Smooth muscle cell (in vitro differentiated cells): Measurements from ENCODE around the gene NOC2L. TPM values are rescaled to one million over a fixed set of nuclear protein-coding genes. Genes with fewer than 3 reads are reported as not detected.

ENCODE experiments used
- DNase-seq: peaks from one replicate; lab custom pipeline; 2025; ENCODE audit not compliant: unreplicated experiment; lab: John Stamatoyannopoulos, UW
- H2AFZ ChIP-seq: fragments of 200-600 bp; sonication (generic); 2 replicates; pipeline ENCODE4 v1.6.0; 2016; ENCODE audit warnings: antibody characterized with exemption, low read depth, mild to moderate bottlenecking
- H3F3A ChIP-seq: fragments of 200-600 bp; sonication (generic); 2 replicates; pipeline ENCODE4 v1.6.0; 2017; ENCODE audit warnings: antibody characterized with exemption, low read depth
- H3K27ac ChIP-seq: fragments of 200-600 bp; sonication (generic); 2 replicates; pipeline ENCODE4 v1.5.1; 2016; ENCODE audit warnings: low read depth, mild to moderate bottlenecking
- H3K27me3 ChIP-seq: fragments of 200-600 bp; sonication (generic); 2 replicates; pipeline ENCODE4 v1.6.1; 2016; ENCODE audit warnings: low read depth, mild to moderate bottlenecking
- H3K36me3 ChIP-seq: fragments of 200-600 bp; sonication (generic); 2 replicates; pipeline ENCODE4 v1.5.1; 2016; ENCODE audit warnings: low read depth
- H3K4me1 ChIP-seq: fragments of 200-600 bp; sonication (generic); 2 replicates; pipeline ENCODE4 v1.5.1; 2016; ENCODE audit warnings: low read depth
- H3K4me2 ChIP-seq: fragments of 200-600 bp; sonication (generic); 2 replicates; pipeline ENCODE4 v1.6.0; 2016; ENCODE audit warnings: mild to moderate bottlenecking
- H3K4me3 ChIP-seq: fragments of 200-600 bp; sonication (generic); 2 replicates; pipeline ENCODE4 v1.5.1; 2016; ENCODE audit warnings: mild to moderate bottlenecking
- H3K79me2 ChIP-seq: fragments of 200-600 bp; sonication (generic); 2 replicates; pipeline ENCODE4 v1.6.0; 2016; ENCODE audit warnings: low read depth, mild to moderate bottlenecking
- H3K9ac ChIP-seq: fragments of 200-600 bp; sonication (generic); 2 replicates; pipeline ENCODE4 v1.6.0; 2016; ENCODE audit warnings: low read depth
- H3K9me3 ChIP-seq: fragments of 200-600 bp; sonication (generic); replicated peaks from 2 replicates; pipeline ENCODE4 v1.5.1; 2016; ENCODE audit warnings: low read depth
- H4K20me1 ChIP-seq: fragments of 200-600 bp; sonication (generic); 2 replicates; pipeline ENCODE4 v1.6.0; 2016; ENCODE audit warnings: low read depth
- CTCF ChIP-seq: fragments of 200-600 bp; sonication (generic); IDR thresholded peaks from 2 replicates; pipeline ENCODE4 v1.5.1; 2017; ENCODE audit warnings: borderline replicate concordance, mild to moderate bottlenecking, antibody characterized with exemption; ENCODE audit not compliant: insufficient read depth, poor library complexity, severe bottlenecking
- WGBS: methylation state at CpG from one replicate; pipeline ENCODE4 v1.1.7; 2016; ENCODE audit warnings: low lambda C conversion rate; 5-methylcytosine and 5-hydroxymethylcytosine counted together
- polyA plus RNA-seq: library from polyadenylated mRNA; unstranded; fragments of >200 nt; fragmentation: Nextera tagmentation; extraction: Ambion mirVana; gene quantifications from 2 replicates; pipeline ENCODE4 v1.2.1, GENCODE V29; 2016
- total RNA-seq: library from RNA; depleted of rRNA; stranded (reverse); fragments of >200 nt; gene quantifications from 2 replicates; pipeline ENCODE4 v1.2.3, GENCODE V29; 2014

NOC2L gene
- total and polyA plus RNA-seq, 2 experiments from 2014 or later: 38.9 to 64.0 TPM

- Histone ChIP-seq H2AFZ (no peak overlapping the region), H3K27ac (no peak overlapping the region), H3K9me3 (no peaks in the 10 kb centered on the region), H3K4me2 (no peak overlapping the region), H3K79me2 (no peaks in the 10 kb centered on the region), H3K4me1 (peaks cover 7% of the 10 kb centered on the region), H4K20me1 (no peaks in the 10 kb centered on the region), H3K9ac (no peak overlapping the region), H3K4me3 (no peak overlapping the region), H3K36me3 (no peaks in the 10 kb centered on the region), H3K27me3 (no peaks in the 10 kb centered on the region), H3F3A (no peaks in the 10 kb centered on the region)
- WGBS: 96% methylated on average over 30 of the region's 51 CpGs
- no peak for TF ChIP-seq CTCF
- DNase-seq: no peak
Observed at GRCh38 chr1:964691-965525, 5.9 kb upstream of the NOC2L start.

GRCh38 chr1:963746-964525 lies 4.9 kb upstream of the NOC2L start:
- no peaks in the 10 kb centered on the region for H3K27me3 ChIP-seq
- H3K9ac ChIP-seq: no peak overlapping the region
- peaks cover 7% of the 10 kb centered on the region for H3K4me1 ChIP-seq
- H3K79me2 ChIP-seq: peaks cover under 1% of the 10 kb centered on the region
- H3K36me3 ChIP-seq: no peaks in the 10 kb centered on the region
- no peak overlapping the region for H3K4me3 ChIP-seq
- 97% methylated on average over 39 of the region's 47 CpGs for WGBS
- no peak for TF ChIP-seq CTCF
- DNase-seq: no peak
- no peak overlapping the region for H3K4me2 ChIP-seq
- H3K27ac ChIP-seq: no peak overlapping the region
- no peak overlapping the region for H2AFZ ChIP-seq
- no peaks in the 10 kb centered on the region for H4K20me1 ChIP-seq
- H3K9me3 ChIP-seq: no peaks in the 10 kb centered on the region
- H3F3A ChIP-seq: no peaks in the 10 kb centered on the region

- WGBS: 96% methylated on average over 16 of the region's 16 CpGs
- H3K36me3 ChIP-seq: no peaks in the 10 kb centered on the region
- no peak overlapping the region for H3K4me2 ChIP-seq
- no peak overlapping the region for H3K9ac ChIP-seq
- H2AFZ ChIP-seq: no peak overlapping the region
- DNase-seq: no peak
- no peaks in the 10 kb centered on the region for H3F3A ChIP-seq
- H3K27ac ChIP-seq: no peak overlapping the region
- peaks cover 6% of the 10 kb centered on the region for H4K20me1 ChIP-seq
- H3K79me2 ChIP-seq: peaks cover 7% of the 10 kb centered on the region
- no peak for TF ChIP-seq CTCF
- H3K4me3 ChIP-seq: no peak overlapping the region
- H3K4me1 ChIP-seq: peaks cover 10% of the 10 kb centered on the region
- no peaks in the 10 kb centered on the region for H3K27me3 ChIP-seq
- H3K9me3 ChIP-seq: no peaks in the 10 kb centered on the region
Observed at GRCh38 chr1:963301-963651, 4.2 kb upstream of the NOC2L start.
